Lower leg skin (tissue), 4 donors: Measurements from ENCODE around the gene MEGF6. TPM values are rescaled to one million over a fixed set of nuclear protein-coding genes. Genes with fewer than 3 reads are reported as not detected.

Experiments used
- DNase-seq, 2 donors: peaks; one replicate each; pipeline ENCODE4 v3.0.0-alpha.2; 2019; ENCODE audit warnings: low spot score in 2 of 2
- H3K4me3 ChIP-seq: fragments of 200-600 bp; sonication (generic); 2 replicates; pipeline ENCODE4 v1.5.1; 2017; ENCODE audit warnings: mild to moderate bottlenecking, low read depth; ENCODE audit not compliant: poor library complexity, severe bottlenecking
- POLR2A ChIP-seq, 2 donors: fragments of 450-650 bp; IDR thresholded peaks; one replicate each; pipeline ENCODE4 v1.6.1; 2016 to 2017; ENCODE audit warnings: antibody characterized with exemption in 2 of 2, mild to moderate bottlenecking in 1 of 2, moderate library complexity in 1 of 2
- WGBS, 2 donors: methylation state at CpG; one replicate each; pipeline ENCODE4 v1.1.5; 2018; 5-methylcytosine and 5-hydroxymethylcytosine counted together
- intact Hi-C: fragments of 100-400 bp; cut with DNase I; formaldehyde crosslinking; loops from one replicate; pipeline ENCODE4 v1.15.0; 2023; ENCODE audit warnings: low total_unique reads
- total RNA-seq, 4 donors: library from RNA; depleted of rRNA; stranded (reverse); fragments of >200 nt; gene quantifications; one replicate each; pipeline ENCODE4 v1.1.0, GENCODE V29; 2016
- TF ChIP-seq, protein P1 (sequence below), 3 donors: fragments of 450-650 bp; IDR thresholded peaks; one replicate each; pipeline ENCODE4 v1.5.1; 2016; ENCODE audit warnings: antibody characterized with exemption in 3 of 3, mild to moderate bottlenecking in 3 of 3, moderate library complexity in 2 of 3

The MEGF6 gene
- total RNA-seq, 4 donors from 2014 or later: 81.1 to 147 (median 86.1) TPM

DNA sequence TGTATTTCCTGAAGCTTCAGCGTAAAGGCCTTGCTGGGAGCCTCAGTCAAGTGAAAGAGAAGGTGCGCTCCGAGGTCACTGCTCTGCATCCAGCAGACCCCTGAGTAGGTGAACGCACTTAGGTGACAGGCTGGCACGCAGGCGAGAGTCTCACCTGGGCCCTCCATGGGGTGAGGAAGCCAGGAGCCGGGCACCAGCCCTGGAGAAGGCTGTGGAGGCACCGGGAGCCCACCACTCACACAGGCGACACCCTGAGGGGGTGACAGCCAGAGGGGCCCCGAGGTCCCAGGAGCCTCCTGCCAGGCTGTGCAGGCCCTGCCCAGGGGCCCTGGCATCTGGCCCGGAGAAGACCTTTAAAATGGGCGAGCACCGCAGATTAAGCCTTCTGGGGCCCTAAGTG is 89.2 kb downstream of the MEGF6 start:
- WGBS, 2 donors: 91 to 100% methylated on average over 1 to 13 of the region's 13 CpGs
- no peak for TF ChIP-seq POLR2A (IDR thresholded peaks at IDR 0.05)
- TF ChIP-seq, protein P1, sequence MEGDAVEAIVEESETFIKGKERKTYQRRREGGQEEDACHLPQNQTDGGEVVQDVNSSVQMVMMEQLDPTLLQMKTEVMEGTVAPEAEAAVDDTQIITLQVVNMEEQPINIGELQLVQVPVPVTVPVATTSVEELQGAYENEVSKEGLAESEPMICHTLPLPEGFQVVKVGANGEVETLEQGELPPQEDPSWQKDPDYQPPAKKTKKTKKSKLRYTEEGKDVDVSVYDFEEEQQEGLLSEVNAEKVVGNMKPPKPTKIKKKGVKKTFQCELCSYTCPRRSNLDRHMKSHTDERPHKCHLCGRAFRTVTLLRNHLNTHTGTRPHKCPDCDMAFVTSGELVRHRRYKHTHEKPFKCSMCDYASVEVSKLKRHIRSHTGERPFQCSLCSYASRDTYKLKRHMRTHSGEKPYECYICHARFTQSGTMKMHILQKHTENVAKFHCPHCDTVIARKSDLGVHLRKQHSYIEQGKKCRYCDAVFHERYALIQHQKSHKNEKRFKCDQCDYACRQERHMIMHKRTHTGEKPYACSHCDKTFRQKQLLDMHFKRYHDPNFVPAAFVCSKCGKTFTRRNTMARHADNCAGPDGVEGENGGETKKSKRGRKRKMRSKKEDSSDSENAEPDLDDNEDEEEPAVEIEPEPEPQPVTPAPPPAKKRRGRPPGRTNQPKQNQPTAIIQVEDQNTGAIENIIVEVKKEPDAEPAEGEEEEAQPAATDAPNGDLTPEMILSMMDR (IDR thresholded peaks at IDR 0.05): no peak
- DNase-seq: no peak
- intact Hi-C loops: no loop called here
- no peak overlapping the region for H3K4me3 ChIP-seq

GRCh38 chr1:3521426-3521825 is 89.9 kb downstream of the MEGF6 start:
- WGBS, 2 donors: 84 to 88% methylated on average over 10 to 16 of the region's 16 CpGs
- intact Hi-C loops: no loop called here

DNA sequence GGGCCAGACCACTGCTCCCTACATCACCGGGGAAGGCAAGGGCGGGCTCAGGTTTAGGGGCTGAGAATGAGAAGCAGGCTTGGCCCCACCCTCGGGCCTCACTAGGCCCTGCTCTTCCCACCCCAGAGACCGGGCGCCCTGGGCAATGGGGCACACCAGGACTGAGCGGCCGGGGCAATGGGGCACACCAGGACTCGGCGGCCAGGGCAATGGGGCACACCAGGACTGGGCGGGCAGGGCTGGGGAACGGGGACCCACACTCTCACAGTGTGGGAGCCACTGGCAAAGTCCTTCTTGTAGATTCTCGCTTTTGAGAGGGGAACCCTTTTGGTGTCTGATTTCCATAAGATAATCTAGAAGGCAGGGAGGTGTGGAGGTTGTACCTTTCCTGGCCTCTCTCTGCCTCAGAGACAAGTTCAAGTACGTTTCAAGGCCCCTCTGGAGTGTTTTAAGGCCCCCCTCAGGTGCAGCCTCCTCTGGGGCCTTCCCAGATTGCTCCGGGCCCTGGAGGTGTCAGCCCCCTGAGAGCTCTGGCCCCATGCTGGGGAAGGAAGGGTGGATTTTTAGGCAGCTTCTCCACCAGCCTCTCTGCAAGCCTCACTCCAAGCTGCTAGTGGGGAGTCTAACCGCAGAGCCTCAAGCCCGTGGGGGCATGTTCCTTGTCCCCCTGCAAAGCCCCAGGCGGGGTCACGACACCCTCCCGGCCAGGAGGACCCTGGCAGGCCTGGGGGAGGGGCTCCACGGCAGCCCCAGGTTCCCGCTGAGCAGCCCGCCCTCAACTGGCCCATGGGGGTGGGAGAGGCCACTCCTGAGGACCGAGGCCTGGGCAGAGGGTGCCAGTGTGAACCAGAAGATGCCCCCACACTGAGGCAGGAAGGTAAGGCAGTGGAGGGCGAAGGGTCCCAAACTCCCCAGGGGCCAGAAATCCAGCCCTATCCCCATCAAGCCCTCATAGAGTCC is 90.6 kb downstream of the MEGF6 start:
- intact Hi-C loops: no loop called here
- no peak for DNase-seq
- no peak overlapping the region for H3K4me3 ChIP-seq
- WGBS, 2 donors: 89 to 92% methylated on average over 20 to 21 of the region's 24 CpGs
- TF ChIP-seq POLR2A (IDR thresholded peaks at IDR 0.05): no peak
- TF ChIP-seq, protein P1 (IDR thresholded peaks at IDR 0.05): no peak

More at GRCh38 chr1:3521426-3521825, 89.9 kb downstream of the MEGF6 start:
- H3K4me3 ChIP-seq: no peak overlapping the region
- TF ChIP-seq, protein P1 (IDR thresholded peaks at IDR 0.05): no peak
- TF ChIP-seq POLR2A (IDR thresholded peaks at IDR 0.05): no peak
- DNase-seq: no peak

DNA sequence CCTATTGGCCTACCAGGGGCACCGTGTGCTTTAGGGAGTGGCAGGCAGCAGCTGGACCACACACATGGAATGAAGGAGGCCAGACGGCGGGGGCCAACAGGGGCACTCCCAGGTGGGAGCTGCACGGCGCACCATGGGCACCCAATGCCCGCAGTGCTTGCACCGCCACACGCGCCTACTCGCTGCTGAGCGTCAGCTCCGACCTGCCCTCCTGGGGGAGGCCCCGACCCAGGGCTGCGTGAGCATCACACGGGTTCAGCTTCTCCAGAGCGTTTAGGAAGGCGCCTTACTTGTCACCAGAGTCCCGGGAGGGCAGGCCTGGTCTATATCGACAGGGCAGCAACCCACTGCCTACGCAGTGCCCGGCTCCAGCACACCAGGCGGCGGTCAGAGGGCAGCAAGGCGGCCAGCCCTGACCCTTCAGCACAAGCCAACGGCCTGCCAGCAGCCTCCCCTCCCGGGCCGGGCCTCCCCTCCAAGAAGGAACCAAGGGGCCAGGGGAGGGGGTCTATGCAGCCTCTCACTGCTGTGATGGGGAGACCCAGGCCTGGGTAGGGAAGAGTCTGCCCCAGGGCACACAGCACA is 91.9 kb downstream of the MEGF6 start:
- intact Hi-C loops: no loop called here
- 90 to 92% methylated on average over 13 to 21 of the region's 27 CpGs for WGBS, 2 donors
- DNase-seq: no peak
- TF ChIP-seq POLR2A (IDR thresholded peaks at IDR 0.05): no peak
- TF ChIP-seq, protein P1 (IDR thresholded peaks at IDR 0.05): no peak
- no peak overlapping the region for H3K4me3 ChIP-seq

- H3K4me3 ChIP-seq: no peak overlapping the region
- no peak for TF ChIP-seq POLR2A (IDR thresholded peaks at IDR 0.05)
- TF ChIP-seq, protein P1 (IDR thresholded peaks at IDR 0.05): no peak
- intact Hi-C loops: no loop called here
- DNase-seq: no peak
- 89 to 92% methylated on average over 7 to 8 of the region's 8 CpGs for WGBS, 2 donors
These were observed 92.6 kb downstream of the MEGF6 start for GRCh38 chr1:3518756-3519155.
